Neuronal stem cell (in vitro differentiated cells): ENCODE results near the gene TUBB3.
A peak's percentile ranks its signal among the peaks of the same experiment; 100 is the strongest.

Experiments
- DNase-seq: peaks from one replicate; pipeline ENCODE4 v3.0.0-alpha.2; 2013; ENCODE audit warnings: low spot score
- H2AFZ ChIP-seq: one replicate; pipeline ENCODE4 v1.6.1; 2013; ENCODE audit warnings: mild to moderate bottlenecking, low read length, inconsistent platforms
- H2AK5ac ChIP-seq: 2 replicates; pipeline ENCODE4 v1.6.1; 2013; ENCODE audit warnings: low read depth, mild to moderate bottlenecking, inconsistent platforms, low read length, moderate library complexity, mixed read lengths
- H2BK120ac ChIP-seq: 2 replicates; pipeline ENCODE4 v1.6.1; 2013; ENCODE audit warnings: low read depth, mild to moderate bottlenecking, inconsistent platforms, low read length, moderate library complexity, mixed read lengths
- H2BK12ac ChIP-seq: one replicate; pipeline ENCODE4 v1.6.1; 2013; ENCODE audit warnings: low read length, inconsistent platforms
- H2BK15ac ChIP-seq: 2 replicates; pipeline ENCODE4 v1.6.1; 2013; ENCODE audit warnings: mild to moderate bottlenecking, low read length, inconsistent platforms, mixed read lengths
- H2BK5ac ChIP-seq: one replicate; pipeline ENCODE4 v1.6.1; 2013; ENCODE audit warnings: inconsistent platforms, mild to moderate bottlenecking, low read length, moderate library complexity
- H3K14ac ChIP-seq: one replicate; pipeline ENCODE4 v1.6.1; 2013; ENCODE audit warnings: low read length, inconsistent platforms
- H3K18ac ChIP-seq: 2 replicates; pipeline ENCODE4 v1.6.1; 2013; ENCODE audit warnings: low read length, inconsistent platforms
- H3K23ac ChIP-seq: 2 replicates; pipeline ENCODE4 v1.6.1; 2013; ENCODE audit warnings: low read depth, mild to moderate bottlenecking, mixed read lengths, low read length, inconsistent platforms; ENCODE audit not compliant: poor library complexity
- H3K27ac ChIP-seq: replicated peaks from 3 replicates; pipeline ENCODE4 v1.5.1; 2013; ENCODE audit warnings: low read length, inconsistent platforms
- H3K27me3 ChIP-seq, 3 experiments: 2 replicates each; pipeline ENCODE4 v1.6.1; 2013; ENCODE audit warnings: low read length in 3 of 3, mild to moderate bottlenecking in 2 of 3, inconsistent platforms in 1 of 3, low read depth in 1 of 3, mixed read lengths in 1 of 3, moderate library complexity in 1 of 3; ENCODE audit not compliant: control insufficient read depth in 3 of 3, insufficient read depth in 3 of 3
- H3K36me3 ChIP-seq, 2 donors: replicated peaks in 1 of 2; 2 replicates each; pipeline ENCODE4 v1.6.1; 2013; ENCODE audit warnings: low read length in 2 of 2; ENCODE audit not compliant: control insufficient read depth in 2 of 2, insufficient read depth in 2 of 2
- H3K4ac ChIP-seq: 2 replicates; pipeline ENCODE4 v1.6.1; 2013; ENCODE audit warnings: inconsistent platforms, mild to moderate bottlenecking, low read length, moderate library complexity
- H3K4me1 ChIP-seq, 2 donors: 1 replicate in 1 of 2; 2 replicates in 1 of 2; pipeline ENCODE4 v1.6.1; 2013; ENCODE audit warnings: low read length in 2 of 2, low read depth in 1 of 2; ENCODE audit not compliant: control insufficient read depth in 2 of 2, insufficient read depth in 1 of 2
- H3K4me2 ChIP-seq: one replicate; pipeline ENCODE4 v1.6.1; 2013; ENCODE audit warnings: mild to moderate bottlenecking, low read length, inconsistent platforms; ENCODE audit not compliant: insufficient read depth, poor library complexity, severe bottlenecking
- H3K4me3 ChIP-seq, 2 donors: 2 replicates each; pipeline ENCODE4 v1.5.1; 2013; ENCODE audit warnings: low read length in 2 of 2, mild to moderate bottlenecking in 2 of 2, inconsistent platforms in 1 of 2, moderate library complexity in 1 of 2
- H3K79me1 ChIP-seq: one replicate; pipeline ENCODE4 v1.6.1; 2013; ENCODE audit warnings: low read depth, mild to moderate bottlenecking, inconsistent platforms, low read length, moderate library complexity
- H3K9ac ChIP-seq: one replicate; pipeline ENCODE4 v1.6.1; 2013; ENCODE audit warnings: mild to moderate bottlenecking, low read depth, low read length, inconsistent platforms; ENCODE audit not compliant: poor library complexity
- H3K9me3 ChIP-seq, 2 donors: replicated peaks in 1 of 2; 2 replicates each; pipeline versions ENCODE3 to v1.6.1; 2013; ENCODE audit warnings: low read length in 2 of 2, mild to moderate bottlenecking in 2 of 2, inconsistent platforms in 1 of 2, low read depth in 1 of 2, mixed read lengths in 1 of 2, moderate library complexity in 1 of 2; ENCODE audit not compliant: control insufficient read depth in 2 of 2, insufficient read depth in 1 of 2
- H4K8ac ChIP-seq: one replicate; pipeline ENCODE4 v1.6.1; 2013; ENCODE audit warnings: low read depth, mild to moderate bottlenecking, inconsistent platforms, low read length, moderate library complexity
- H4K91ac ChIP-seq: one replicate; pipeline ENCODE4 v1.6.1; 2013; ENCODE audit warnings: low read length, low read depth, mild to moderate bottlenecking, inconsistent platforms; ENCODE audit not compliant: poor library complexity
- WGBS, 2 donors: extraction: QIAGEN DNeasy Blood & Tissue Kit; methylation state at CpG; one replicate each; pipeline ENCODE4 v1.1.7; 2013; ENCODE audit warnings: missing lambda C conversion rate in 2 of 2, mixed read lengths in 1 of 2; ENCODE audit not compliant: insufficient read length in 2 of 2, insufficient replicate concordance in 1 of 2; ENCODE audit errors: extremely low coverage in 2 of 2; 5-methylcytosine and 5-hydroxymethylcytosine counted together

TUBB3 gene

GRCh38 chr16:89971495-89972243, 48.5 kb downstream of the TUBB3 start:
- H2AK5ac ChIP-seq = peak overlapping the region; percentile 59
- peak overlapping the region; percentile 48 for H2BK120ac ChIP-seq
- no peak overlapping the region for H3K14ac ChIP-seq
- peak overlapping the region; percentile 30 for H2BK5ac ChIP-seq
- peaks cover 22 to 23% of the 10 kb centered on the region in 2 donors for H3K9me3 ChIP-seq
- H3K79me1 ChIP-seq = peaks cover 7% of the 10 kb centered on the region
- peak overlapping the region; percentile 94 for H3K18ac ChIP-seq
- no CpG with 5 or more reads among the region's 42 CpGs for WGBS, 2 donors
- H3K4me1 ChIP-seq = peaks cover 12 to 17% of the 10 kb centered on the region in 2 donors
- peak overlapping the region; percentile 100 for H3K23ac ChIP-seq
- no peak overlapping the region for H4K91ac ChIP-seq
- H3K4me3 ChIP-seq = peak overlapping the region; percentile 84 to 97
- no peak overlapping the region for H3K4ac ChIP-seq
- DNase-seq = no peak
- peak overlapping the region; percentile 51 for H3K9ac ChIP-seq
- H3K36me3 ChIP-seq = peaks cover 13 to 32% of the 10 kb centered on the region in 2 donors
- H4K8ac ChIP-seq = no peak overlapping the region
- H2AFZ ChIP-seq = peak overlapping the region; percentile 100
- H3K4me2 ChIP-seq = peak overlapping the region; percentile 92
- H2BK15ac ChIP-seq = no peak overlapping the region
- no peak overlapping the region for H2BK12ac ChIP-seq
- H3K27me3 ChIP-seq = no peaks in the 10 kb centered on the region
- H3K27ac ChIP-seq = no peak overlapping the region

- peak overlapping the region; percentile 98 for H2BK120ac ChIP-seq
- peak overlapping the region; percentile 100 for H3K23ac ChIP-seq
- no peak overlapping the region for H2BK12ac ChIP-seq
- H3K27ac ChIP-seq = peak overlapping the region; percentile 93
- H4K91ac ChIP-seq = peak overlapping the region; percentile 92
- peak overlapping the region; percentile 84 for H4K8ac ChIP-seq
- H3K4ac ChIP-seq = peak overlapping the region; percentile 58
- peak overlapping the region; percentile 59 for H2AK5ac ChIP-seq
- H3K36me3 ChIP-seq = peaks cover 15 to 36% of the 10 kb centered on the region in 2 donors
- H3K9ac ChIP-seq = peak overlapping the region; percentile 99
- peaks cover 22 to 23% of the 10 kb centered on the region in 2 donors for H3K9me3 ChIP-seq
- DNase-seq = peak; percentile 94
- H3K4me2 ChIP-seq = peak overlapping the region; percentile 92
- WGBS, 2 donors = no CpG with 5 or more reads among the region's 104 CpGs
- peaks cover 7% of the 10 kb centered on the region for H3K79me1 ChIP-seq
- peaks cover 7 to 10% of the 10 kb centered on the region in 2 donors for H3K4me1 ChIP-seq
- H2BK5ac ChIP-seq = peak overlapping the region; percentile 30
- peak overlapping the region; percentile 100 for H2AFZ ChIP-seq
- no peak overlapping the region for H3K14ac ChIP-seq
- peak overlapping the region; percentile 84 to 97 for H3K4me3 ChIP-seq
- peak overlapping the region; percentile 100 for H3K18ac ChIP-seq
- H3K27me3 ChIP-seq = no peaks in the 10 kb centered on the region
- H2BK15ac ChIP-seq = no peak overlapping the region
Measured at GRCh38 chr16:89972244-89973234, 49.4 kb downstream of the TUBB3 start.

GRCh38 chr16:89973235-89973634, 50.1 kb downstream of the TUBB3 start:
- Histone ChIP-seq H3K4me3 (peak overlapping the region; percentile 84 to 97), H3K23ac (no peak overlapping the region), H2BK15ac (no peak overlapping the region), H3K18ac (peak overlapping the region; percentile 98), H3K4me2 (peak overlapping the region; percentile 92), H3K79me1 (peaks cover 10% of the 10 kb centered on the region), H3K4ac (peak overlapping the region; percentile 58), H3K9ac (peak overlapping the region; percentile 99), H3K14ac (no peak overlapping the region), H3K27me3 (no peaks in the 10 kb centered on the region), H2BK12ac (no peak overlapping the region), H2AK5ac (no peak overlapping the region), H4K91ac (no peak overlapping the region), H3K27ac (no peak overlapping the region), H2BK5ac (peak overlapping the region; percentile 30), H2BK120ac (peak overlapping the region; percentile 98), H3K36me3 (peaks cover 20 to 43% of the 10 kb centered on the region in 2 donors), H2AFZ (peak overlapping the region; percentile 100), H4K8ac (no peak overlapping the region), H3K9me3 (peaks cover 22 to 23% of the 10 kb centered on the region in 2 donors), H3K4me1 (peaks cover 7 to 10% of the 10 kb centered on the region in 2 donors)
- WGBS, 2 donors = no CpG with 5 or more reads among the region's 14 CpGs
- DNase-seq = no peak
